Measurements from ENCODE around the gene HSPA1L.
"Not testable (repeated sequence)": the region's sequence is repeated elsewhere in the genome, so short reads cannot be mapped to it uniquely, and the experiment has no call there.

HSPA1L gene

DNA sequence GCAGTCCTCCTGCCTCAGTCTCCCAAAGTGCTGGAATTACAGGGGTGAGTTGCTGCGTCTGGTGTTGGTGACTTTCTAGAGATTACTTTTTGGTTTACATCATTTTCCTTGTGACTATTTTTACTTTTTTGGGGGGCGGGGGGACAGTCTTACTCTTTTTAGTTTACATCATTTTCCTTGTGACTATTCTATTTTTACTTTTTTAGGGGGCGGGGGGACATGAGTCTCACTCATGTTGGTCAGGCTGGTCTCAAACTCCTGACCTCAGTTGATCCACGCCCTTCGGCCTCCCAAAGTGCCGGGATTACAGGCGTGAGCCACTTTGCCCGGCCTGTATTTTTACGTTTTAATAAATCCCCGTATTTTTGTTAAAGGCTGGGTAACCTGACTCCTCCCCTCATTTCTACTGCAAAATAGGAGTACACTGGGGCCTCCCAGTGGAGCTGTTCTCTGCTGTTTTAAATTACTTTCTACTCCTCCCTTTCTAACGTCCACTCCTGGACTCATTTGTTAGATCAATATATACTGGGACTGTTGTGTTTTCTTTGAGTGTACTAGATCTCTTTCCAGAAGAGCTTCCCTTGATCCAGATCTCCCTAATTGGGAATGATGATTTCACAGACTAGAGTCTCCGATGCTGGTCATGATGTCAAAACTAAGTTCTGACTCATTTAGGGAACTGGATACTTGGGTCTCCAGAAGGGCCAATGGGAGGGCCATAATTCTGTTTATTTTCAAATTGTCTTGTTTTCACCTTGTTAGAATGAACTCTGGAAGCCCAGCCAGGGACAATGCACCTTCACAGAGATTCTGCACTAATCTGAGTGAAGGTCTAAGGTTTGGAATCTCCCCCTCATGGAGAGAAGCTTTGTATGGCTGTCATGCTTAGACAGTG is 21.6 kb upstream of the HSPA1L start:
- DNase-seq (ENCODE audit: low spot score) = no peak

GRCh38 chr6:31836047-31836473 is 21.0 kb upstream of the HSPA1L start:
- no peak for DNase-seq (ENCODE audit: low spot score)

DNA sequence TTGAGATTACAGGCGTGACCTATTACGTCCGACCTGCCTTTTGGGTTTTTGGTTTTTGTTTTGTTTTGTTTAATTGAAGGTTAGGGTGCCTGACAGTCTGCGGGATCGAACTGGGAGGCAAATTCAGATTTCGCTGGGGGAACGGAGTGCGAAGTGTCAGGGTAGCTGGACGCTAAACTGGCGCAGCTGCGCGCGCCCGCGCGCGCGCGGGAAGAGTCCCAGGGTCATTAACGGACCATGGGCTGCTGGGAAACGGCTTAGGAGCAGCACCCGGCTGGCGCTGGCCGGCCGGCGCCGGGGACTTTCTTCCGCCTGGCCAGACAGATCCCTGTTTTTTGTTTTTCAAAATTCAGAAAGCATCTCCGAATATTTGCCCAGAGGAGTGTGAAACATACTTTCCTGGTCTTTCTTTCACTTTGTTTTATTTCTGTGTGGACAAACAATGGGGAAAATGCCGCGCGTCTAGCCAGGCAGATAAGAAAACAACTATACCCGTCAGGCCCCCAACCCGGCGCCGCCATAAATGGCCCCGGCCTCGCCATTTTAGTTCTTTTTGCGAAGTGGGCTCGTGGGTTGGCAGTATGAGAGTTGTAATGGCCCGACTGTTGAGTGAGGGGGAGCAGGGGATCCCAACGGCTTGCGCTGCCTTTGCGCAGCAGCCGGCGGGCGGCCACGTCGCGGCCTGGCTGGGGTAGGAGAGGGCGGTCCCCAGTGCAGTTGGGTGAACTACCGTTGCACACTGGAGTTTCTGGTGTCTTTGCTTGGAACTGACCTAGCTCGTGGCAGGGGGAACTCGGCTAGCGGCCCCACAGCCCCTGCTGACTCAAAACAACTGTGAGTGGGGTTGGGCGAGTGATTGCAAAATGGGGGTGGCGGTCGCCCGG is 19.5 kb upstream of the HSPA1L start:
- peak; percentile 89 for DNase-seq (ENCODE audit: low spot score)

- DNase-seq (ENCODE audit: low spot score) = no peak
Measured at GRCh38 chr6:31831350-31832215, 16.5 kb upstream of the HSPA1L start.

GRCh38 chr6:31830886-31831335 is 15.8 kb upstream of the HSPA1L start:
- no peak for DNase-seq (ENCODE audit: low spot score)

GRCh38 chr6:31829633-31830283 is 14.7 kb upstream of the HSPA1L start:
- DNase-seq (ENCODE audit: low spot score) = no peak

- DNase-seq (ENCODE audit: low spot score) = peak; percentile 96
Measured at GRCh38 chr6:31827286-31828079, 12.4 kb upstream of the HSPA1L start, which contains the start of gene HSPA1B. Gene HSPA1B, plus strand, starts transcription at chr6:31827738. Its CDS starts 213 bp downstream, at chr6:31827951.

DNA sequence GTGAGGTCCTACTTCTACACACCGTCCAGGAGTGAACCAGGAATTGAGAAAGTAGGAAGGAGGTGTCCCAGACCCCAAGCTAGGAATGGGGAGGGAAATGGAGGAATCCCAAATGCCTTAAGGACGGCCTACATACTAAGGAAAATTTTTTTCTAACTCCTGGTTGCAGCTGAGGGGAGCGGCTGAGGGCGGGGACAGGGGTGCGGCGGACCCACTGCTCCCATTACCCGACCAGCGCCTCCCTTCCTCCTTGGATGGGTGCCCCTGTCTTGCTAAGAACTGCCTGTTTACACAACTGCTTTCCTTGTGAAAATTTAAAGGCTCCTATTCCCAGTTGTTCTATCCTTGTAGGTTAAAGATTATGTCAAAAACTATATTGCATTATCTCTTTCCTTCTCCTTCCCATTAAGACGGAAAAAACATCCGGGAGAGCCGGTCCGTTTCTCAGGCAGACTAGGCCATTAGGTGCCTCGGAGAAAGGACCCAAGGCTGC is 11.8 kb upstream of the HSPA1L start:
- peak; percentile 49 for DNase-seq (ENCODE audit: low spot score)

- DNase-seq (ENCODE audit: low spot score) = no peak
Measured at GRCh38 chr6:31825553-31825952, 10.5 kb upstream of the HSPA1L start.

DNA sequence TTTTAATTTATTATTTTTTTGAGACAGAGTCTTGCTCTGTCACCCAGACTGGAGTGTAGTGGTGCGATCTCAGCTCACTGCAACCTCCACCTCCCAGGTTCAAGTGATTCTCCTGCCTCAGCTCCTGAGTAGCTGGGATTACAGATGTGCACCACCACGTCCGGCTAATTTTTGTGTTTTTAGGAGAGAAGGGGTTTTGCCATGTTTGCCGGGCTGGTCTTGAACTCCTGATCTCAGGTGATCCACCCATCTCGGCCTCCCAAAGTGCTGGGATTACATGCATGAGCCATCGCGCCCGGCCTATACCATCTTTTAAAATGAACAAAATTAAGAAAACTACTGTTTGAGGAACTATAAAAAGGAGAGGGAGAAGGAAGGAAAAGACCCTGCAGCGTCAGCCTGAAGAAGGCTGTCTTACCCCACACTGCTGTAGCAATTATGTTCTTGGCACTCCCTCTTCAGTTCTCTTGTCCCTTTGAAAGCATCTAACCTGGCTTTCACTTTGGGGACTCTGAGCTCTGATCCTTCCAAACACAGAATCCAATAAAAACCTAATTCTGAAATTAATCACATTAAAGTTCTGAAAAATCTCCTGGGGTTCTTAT is 8.6 kb upstream of the HSPA1L start:
- DNase-seq (ENCODE audit: low spot score) = not testable (repeated sequence)

DNA sequence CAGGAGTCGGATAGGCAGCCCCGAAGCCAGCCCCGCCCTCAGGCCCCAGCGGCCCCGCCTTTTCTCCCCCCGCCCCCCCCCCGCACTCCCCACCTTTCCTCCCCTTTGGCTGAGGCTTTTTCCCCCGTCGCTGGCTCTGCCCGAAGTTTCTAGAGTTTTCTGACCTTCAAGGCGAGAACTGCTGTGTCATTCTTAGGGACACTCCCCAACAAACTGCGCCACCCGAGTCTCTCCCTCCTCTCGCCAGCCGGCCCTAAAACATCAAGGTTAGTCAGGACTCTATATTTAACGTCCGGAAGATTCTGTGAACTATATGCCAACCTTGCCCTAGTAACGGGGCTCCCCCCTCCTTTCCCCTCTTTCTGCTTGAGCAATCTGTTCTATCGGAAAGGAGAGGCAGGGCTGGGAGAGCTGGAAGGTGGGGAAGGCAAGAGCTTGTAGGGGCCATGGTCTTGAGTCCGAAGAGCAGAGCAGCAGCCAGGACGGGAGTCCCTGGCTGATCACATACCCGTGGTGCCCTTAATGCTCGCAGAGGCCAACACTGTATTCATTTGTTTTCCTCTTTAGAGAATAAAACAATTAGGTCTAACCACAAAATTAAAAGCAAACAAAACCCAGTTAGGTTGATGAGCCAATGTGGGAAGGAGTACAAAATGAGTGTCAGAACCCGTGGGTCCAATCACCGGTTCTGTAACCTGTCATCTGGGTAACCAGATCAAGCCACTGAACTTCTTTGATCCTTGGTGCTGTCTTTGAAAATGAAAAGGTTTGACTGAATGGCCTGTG is 7.1 kb upstream of the HSPA1L start:
- DNase-seq (ENCODE audit: low spot score) = peak; percentile 59

DNA sequence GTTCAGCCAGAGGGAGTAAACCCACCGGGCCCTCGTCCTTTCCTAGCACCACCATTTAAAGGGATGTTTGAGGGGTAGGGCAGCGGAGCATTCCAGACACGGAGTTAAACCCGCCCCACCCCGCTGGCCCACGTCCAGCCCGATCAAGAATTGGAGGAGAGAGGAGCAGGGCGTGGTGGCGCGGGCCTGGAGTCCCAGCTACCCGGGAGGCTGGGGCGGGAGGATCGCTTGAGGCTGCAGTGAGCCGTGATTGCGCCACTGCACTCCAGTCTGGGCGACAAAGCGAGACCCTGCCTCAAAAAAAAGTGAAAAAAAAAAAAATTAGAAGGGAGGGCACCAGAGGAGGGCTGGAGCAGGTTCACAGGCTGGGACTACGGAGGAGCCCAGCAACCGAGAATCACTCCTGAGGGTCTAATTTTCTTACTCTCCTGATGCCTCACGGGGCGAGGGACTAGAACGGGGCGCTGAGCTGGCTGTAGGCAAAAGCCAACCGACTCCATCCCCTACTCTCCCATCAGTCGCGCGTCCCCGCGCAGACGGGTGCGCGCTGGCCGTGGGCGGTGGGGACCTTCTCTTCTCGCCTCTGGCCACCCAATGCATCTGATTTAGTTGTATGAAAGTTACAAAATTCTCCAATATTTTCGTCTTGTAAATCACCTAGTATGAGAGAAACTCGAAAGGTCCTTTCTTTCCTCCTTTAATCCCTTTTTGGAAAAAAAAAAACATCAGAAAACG is 6.4 kb upstream of the HSPA1L start:
- peak; percentile 58 for DNase-seq (ENCODE audit: low spot score)

- DNase-seq (ENCODE audit: low spot score) = not testable (repeated sequence)
Measured at GRCh38 chr6:31820399-31820798, 5.3 kb upstream of the HSPA1L start.

GRCh38 chr6:31819871-31820299 is 4.8 kb upstream of the HSPA1L start:
- DNase-seq (ENCODE audit: low spot score) = no peak

GRCh38 chr6:31817929-31818511 is 2.9 kb upstream of the HSPA1L start:
- DNase-seq (ENCODE audit: low spot score) = not testable (repeated sequence)

- DNase-seq (ENCODE audit: low spot score) = not testable (repeated sequence)
Measured at GRCh38 chr6:31817133-31817928, 2.2 kb upstream of the HSPA1L start.

DNA sequence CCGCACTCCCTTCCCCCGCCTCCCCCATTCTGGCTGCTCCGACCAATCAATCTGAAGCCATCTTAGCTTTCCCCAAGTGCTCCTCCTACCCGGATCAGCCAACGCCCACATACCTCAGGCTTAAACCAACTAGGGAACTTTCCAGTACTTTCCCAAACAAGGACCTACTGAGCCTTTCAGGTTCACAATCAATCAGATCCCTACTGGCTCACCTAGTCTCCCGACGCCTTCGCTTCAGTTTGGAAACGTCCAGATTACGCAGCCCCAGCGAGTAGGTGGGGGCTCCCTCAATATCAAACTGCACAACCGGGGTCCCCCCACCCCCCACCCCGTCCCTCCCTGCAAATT is 432 bp downstream of the HSPA1L start:
- DNase-seq (ENCODE audit: low spot score) = peak; percentile 90
